Measurements from ENCODE around the gene GPR34. TPM values are rescaled to one million over a fixed set of nuclear protein-coding genes. Genes with fewer than 3 reads are reported as not detected.
"Not testable (repeated sequence)": the region's sequence is repeated elsewhere in the genome, so short reads cannot be mapped to it uniquely, and the experiment has no call there.

GPR34 gene
- total RNA-seq: under 1 TPM; 0.38 to 0.69 (median 0.38) TPM

- H3K4me3 Mint-ChIP-seq: no peak within 1 kb of the TSS
- H3K27me3 Mint-ChIP-seq (ENCODE audit: low read depth): no peaks in the 10 kb centered on the region
- H3K9me3 Mint-ChIP-seq: no peaks in the 10 kb centered on the region
- ATAC-seq (peak; percentile 70 to 80), DNase-seq (no peak)
- peaks cover 27% of the 10 kb centered on the region for H3K4me1 Mint-ChIP-seq (ENCODE audit: low read depth)
- H3K36me3 Mint-ChIP-seq (ENCODE audit: insufficient read depth): peaks cover 4% of the 10 kb centered on the region
Observed at GRCh38 chrX:41688835-41689234, at the start of gene GPR34. Gene GPR34 (plus strand): TSS chrX:41688973. CDS start chrX:41695634, 6,661 bp downstream.

- peaks cover 26% of the 10 kb centered on the region for H3K36me3 Mint-ChIP-seq (ENCODE audit: insufficient read depth)
- H3K4me1 Mint-ChIP-seq (ENCODE audit: low read depth); DNase-seq: not testable (repeated sequence)
Observed at GRCh38 chrX:41646201-41646600, 42.6 kb upstream of the GPR34 start.

DNA sequence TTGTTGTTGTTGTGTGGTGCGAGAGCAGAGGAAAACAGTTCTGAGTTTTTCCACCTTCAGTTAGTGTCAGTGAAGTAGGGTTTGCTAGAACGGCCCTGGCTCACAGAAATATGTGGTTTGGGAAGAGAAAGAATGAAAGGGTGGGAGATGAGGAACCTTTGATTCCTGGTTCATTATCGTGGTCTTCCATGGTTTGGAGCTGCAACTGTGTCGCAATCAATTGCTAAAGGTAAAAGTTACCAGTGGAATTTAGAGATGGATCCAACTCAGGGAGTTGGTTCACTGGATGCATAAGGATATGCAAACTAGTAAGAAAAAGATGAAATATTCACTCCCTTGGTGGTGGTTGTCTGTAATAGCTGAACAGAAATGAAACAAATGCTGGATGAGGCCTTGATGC, 35.6 kb upstream of the GPR34 start:
- H3K4me1 Mint-ChIP-seq (ENCODE audit: low read depth): no peaks in the 10 kb centered on the region
- ATAC-seq (no peak), DNase-seq (no peak)
- H3K36me3 Mint-ChIP-seq (ENCODE audit: insufficient read depth): peaks cover 60% of the 10 kb centered on the region
- no peak overlapping the region for H3K4me3 Mint-ChIP-seq
- H3K27me3 Mint-ChIP-seq (ENCODE audit: low read depth): no peaks in the 10 kb centered on the region
- peaks cover 3% of the 10 kb centered on the region for H3K9me3 Mint-ChIP-seq

More at GRCh38 chrX:41646201-41646600, 42.6 kb upstream of the GPR34 start:
- H3K27me3 Mint-ChIP-seq (ENCODE audit: low read depth); H3K9me3 Mint-ChIP-seq; H3K4me3 Mint-ChIP-seq; ATAC-seq: not testable (repeated sequence)

- Mint-ChIP-seq H3K4me3 (no peak overlapping the region), H3K4me1 (ENCODE audit: low read depth) (no peaks in the 10 kb centered on the region), H3K36me3 (ENCODE audit: insufficient read depth) (peaks cover 61% of the 10 kb centered on the region), H3K27me3 (ENCODE audit: low read depth) (no peaks in the 10 kb centered on the region), H3K9me3 (peaks cover 3% of the 10 kb centered on the region)
- ATAC-seq: no peak
- no peak for DNase-seq
Observed at GRCh38 chrX:41655101-41655500, 33.7 kb upstream of the GPR34 start.

DNA sequence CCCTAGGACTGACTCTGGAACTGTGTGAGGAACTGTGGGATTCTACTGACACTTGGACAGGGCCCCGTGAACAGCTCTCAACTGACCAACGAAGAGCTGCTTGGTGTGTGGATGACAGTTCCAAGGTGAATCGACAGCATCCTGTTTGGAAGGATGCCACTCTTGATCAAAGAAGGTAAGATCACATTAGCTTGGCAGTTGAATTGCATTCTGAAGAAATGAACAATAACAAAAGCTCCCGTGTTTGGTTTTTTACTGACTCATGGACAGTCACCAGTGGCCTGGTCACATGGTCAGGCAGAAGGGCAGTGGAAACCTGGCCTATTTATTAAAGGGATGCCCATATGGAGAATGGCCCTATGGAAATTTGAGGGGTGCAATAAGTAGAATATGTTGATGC, 33.1 kb upstream of the GPR34 start:
- no peaks in the 10 kb centered on the region for H3K27me3 Mint-ChIP-seq (ENCODE audit: low read depth)
- H3K4me1 Mint-ChIP-seq (ENCODE audit: low read depth): no peaks in the 10 kb centered on the region
- ATAC-seq (no peak), DNase-seq (no peak)
- peaks cover 3% of the 10 kb centered on the region for H3K9me3 Mint-ChIP-seq
- no peak overlapping the region for H3K4me3 Mint-ChIP-seq
- H3K36me3 Mint-ChIP-seq (ENCODE audit: insufficient read depth): peaks cover 60% of the 10 kb centered on the region

- Mint-ChIP-seq H3K4me3 (no peak overlapping the region), H3K36me3 (ENCODE audit: insufficient read depth) (peaks cover 29% of the 10 kb centered on the region), H3K27me3 (ENCODE audit: low read depth) (no peaks in the 10 kb centered on the region), H3K4me1 (ENCODE audit: low read depth) (peaks cover 16% of the 10 kb centered on the region), H3K9me3 (no peaks in the 10 kb centered on the region)
- DNase-seq (no peak), ATAC-seq (no peak)
Observed at GRCh38 chrX:41661366-41662095, 27.2 kb upstream of the GPR34 start.

- H3K27me3 Mint-ChIP-seq (ENCODE audit: low read depth): no peaks in the 10 kb centered on the region
- ATAC-seq (peak; percentile 77 to 82), DNase-seq (no peak)
- H3K4me1 Mint-ChIP-seq (ENCODE audit: low read depth): peaks cover 31% of the 10 kb centered on the region
- H3K4me3 Mint-ChIP-seq: no peak overlapping the region
- no peaks in the 10 kb centered on the region for H3K9me3 Mint-ChIP-seq
- peaks cover 16% of the 10 kb centered on the region for H3K36me3 Mint-ChIP-seq (ENCODE audit: insufficient read depth)
Observed at GRCh38 chrX:41664375-41664901, 24.3 kb upstream of the GPR34 start.

DNA sequence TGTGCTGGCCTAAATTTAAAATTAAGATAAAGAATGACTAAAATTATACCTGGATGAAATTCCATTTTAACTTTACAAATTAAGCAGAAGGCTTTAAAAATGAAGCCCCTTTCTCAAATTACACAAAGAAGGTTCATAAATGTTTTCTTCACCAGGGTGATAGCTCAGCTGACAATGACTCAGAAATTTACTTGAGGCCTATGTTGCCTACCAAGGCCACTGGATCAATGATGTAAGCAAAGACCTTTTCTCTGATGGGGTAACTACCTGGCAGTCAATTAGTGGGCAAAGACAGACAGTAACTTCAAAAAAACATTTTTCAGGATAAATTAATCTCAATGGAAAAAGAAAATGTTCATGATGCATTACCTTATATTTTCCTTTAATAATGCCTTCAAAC, 23.9 kb upstream of the GPR34 start:
- Mint-ChIP-seq H3K4me3 (no peak overlapping the region), H3K36me3 (ENCODE audit: insufficient read depth) (peaks cover 17% of the 10 kb centered on the region), H3K9me3 (no peaks in the 10 kb centered on the region), H3K27me3 (ENCODE audit: low read depth) (no peaks in the 10 kb centered on the region), H3K4me1 (ENCODE audit: low read depth) (peaks cover 33% of the 10 kb centered on the region)
- no peak for DNase-seq
- no peak for ATAC-seq

GRCh38 chrX:41665686-41666085, 23.1 kb upstream of the GPR34 start:
- Mint-ChIP-seq H3K4me1 (ENCODE audit: low read depth) (peaks cover 35% of the 10 kb centered on the region), H3K4me3 (peak overlapping the region; percentile 45), H3K9me3 (no peaks in the 10 kb centered on the region), H3K36me3 (ENCODE audit: insufficient read depth) (peaks cover 15% of the 10 kb centered on the region), H3K27me3 (ENCODE audit: low read depth) (no peaks in the 10 kb centered on the region)
- ATAC-seq (no peak), DNase-seq (no peak)

DNA sequence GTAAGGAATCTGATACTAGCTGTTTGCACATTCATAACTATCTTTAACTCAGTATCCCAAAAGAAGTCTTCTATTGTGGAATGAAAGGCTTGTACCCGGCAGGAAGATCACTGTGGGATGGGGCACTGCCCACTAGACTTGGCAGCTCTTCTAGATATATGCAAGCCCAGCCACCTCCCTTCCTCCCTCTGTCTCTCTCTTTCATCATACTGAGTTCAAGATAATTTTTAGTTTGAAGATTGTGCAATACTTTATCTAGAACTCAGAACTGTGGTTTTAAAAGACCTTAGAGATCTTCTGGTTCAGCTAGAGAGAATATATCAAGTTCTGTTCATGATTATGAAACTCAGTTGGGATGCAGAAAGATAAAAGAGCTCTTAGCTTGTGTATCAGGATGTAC, 22.5 kb upstream of the GPR34 start:
- peaks cover 35% of the 10 kb centered on the region for H3K4me1 Mint-ChIP-seq (ENCODE audit: low read depth)
- H3K27me3 Mint-ChIP-seq (ENCODE audit: low read depth): no peaks in the 10 kb centered on the region
- ATAC-seq: no peak

DNA sequence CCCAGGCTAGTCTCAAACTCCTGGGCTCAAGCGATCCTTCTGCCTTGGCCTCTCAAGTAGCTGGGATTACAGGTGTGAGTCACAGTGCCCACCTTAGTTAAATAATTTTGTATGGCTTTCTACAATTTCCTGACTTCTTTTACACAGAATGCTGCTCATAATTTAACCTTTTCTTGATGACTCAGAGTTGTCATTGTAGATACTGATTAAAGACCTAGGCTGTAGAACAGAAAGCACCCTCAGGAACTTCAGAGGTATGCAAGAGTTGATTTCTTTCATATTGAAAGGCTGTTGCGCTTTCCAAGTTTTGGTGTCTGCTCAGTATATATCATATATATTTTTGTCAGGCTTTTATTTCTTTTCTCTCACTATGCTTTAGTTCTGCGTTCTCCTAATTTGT, 21.1 kb upstream of the GPR34 start:
- H3K4me1 Mint-ChIP-seq (ENCODE audit: low read depth): peaks cover 38% of the 10 kb centered on the region
- no peaks in the 10 kb centered on the region for H3K9me3 Mint-ChIP-seq
- no peak overlapping the region for H3K4me3 Mint-ChIP-seq
- DNase-seq (no peak), ATAC-seq (peak; percentile 58 to 67)
- peaks cover 12% of the 10 kb centered on the region for H3K36me3 Mint-ChIP-seq (ENCODE audit: insufficient read depth)
- H3K27me3 Mint-ChIP-seq (ENCODE audit: low read depth): no peaks in the 10 kb centered on the region

More for the DNA sequence above, 22.5 kb upstream of the GPR34 start:
- no peak for DNase-seq
- H3K9me3 Mint-ChIP-seq: no peaks in the 10 kb centered on the region
- H3K4me3 Mint-ChIP-seq: no peak overlapping the region
- H3K36me3 Mint-ChIP-seq (ENCODE audit: insufficient read depth): peaks cover 15% of the 10 kb centered on the region

- ATAC-seq: no peak
- H3K36me3 Mint-ChIP-seq (ENCODE audit: insufficient read depth): peaks cover 14% of the 10 kb centered on the region
- H3K4me3 Mint-ChIP-seq: no peak overlapping the region
- DNase-seq: no peak
- H3K27me3 Mint-ChIP-seq (ENCODE audit: low read depth): no peaks in the 10 kb centered on the region
- peaks cover 39% of the 10 kb centered on the region for H3K4me1 Mint-ChIP-seq (ENCODE audit: low read depth)
- no peaks in the 10 kb centered on the region for H3K9me3 Mint-ChIP-seq
Observed at GRCh38 chrX:41670112-41670511, 18.7 kb upstream of the GPR34 start.

GRCh38 chrX:41671082-41671481, 17.7 kb upstream of the GPR34 start:
- Mint-ChIP-seq H3K27me3 (ENCODE audit: low read depth) (no peaks in the 10 kb centered on the region), H3K9me3 (no peaks in the 10 kb centered on the region), H3K4me3 (no peak overlapping the region), H3K4me1 (ENCODE audit: low read depth) (peaks cover 33% of the 10 kb centered on the region), H3K36me3 (ENCODE audit: insufficient read depth) (peaks cover 12% of the 10 kb centered on the region)
- no peak for ATAC-seq
- DNase-seq: no peak

- no peak for ATAC-seq
- no peaks in the 10 kb centered on the region for H3K9me3 Mint-ChIP-seq
- no peak for DNase-seq
- no peak overlapping the region for H3K4me3 Mint-ChIP-seq
- no peaks in the 10 kb centered on the region for H3K27me3 Mint-ChIP-seq (ENCODE audit: low read depth)
- peaks cover 20% of the 10 kb centered on the region for H3K36me3 Mint-ChIP-seq (ENCODE audit: insufficient read depth)
- peaks cover 24% of the 10 kb centered on the region for H3K4me1 Mint-ChIP-seq (ENCODE audit: low read depth)
Observed at GRCh38 chrX:41672643-41673042, 16.1 kb upstream of the GPR34 start.

- not testable (repeated sequence) for DNase-seq; ATAC-seq; H3K9me3 Mint-ChIP-seq; H3K27me3 Mint-ChIP-seq (ENCODE audit: low read depth); H3K4me3 Mint-ChIP-seq
- peaks cover 14% of the 10 kb centered on the region for H3K36me3 Mint-ChIP-seq (ENCODE audit: insufficient read depth)
- H3K4me1 Mint-ChIP-seq (ENCODE audit: low read depth): peaks cover 10% of the 10 kb centered on the region
Observed at GRCh38 chrX:41676361-41676760, 12.4 kb upstream of the GPR34 start.

Measured in activated T-cell treated with anti-CD3 and anti-CD28 coated beads, Interleukin-2, amount 50 U/mL, for 4 hours (primary cell).